Measurements from ENCODE around the gene LGI4.

Gene LGI4

GRCh38 chr19:35087393-35087792, 47.5 kb downstream of the LGI4 start:
- no peak for TF ChIP-seq CTCF (conservative IDR thresholded peaks at IDR 0.05; ENCODE audit: low read length)
- no peak for DNase-seq (ENCODE audit: low read depth)
- no peak overlapping the region for H3K4me3 ChIP-seq (ENCODE audit: low read length)

GRCh38 chr19:35086455-35086854, 48.4 kb downstream of the LGI4 start:
- no peak for DNase-seq (ENCODE audit: low read depth)
- TF ChIP-seq CTCF (conservative IDR thresholded peaks at IDR 0.05; ENCODE audit: low read length) = no peak
- H3K4me3 ChIP-seq (ENCODE audit: low read length) = no peak overlapping the region

GRCh38 chr19:35085947-35086346, 48.9 kb downstream of the LGI4 start:
- no peak for DNase-seq (ENCODE audit: low read depth)
- no peak for TF ChIP-seq CTCF (conservative IDR thresholded peaks at IDR 0.05; ENCODE audit: low read length)
- H3K4me3 ChIP-seq (ENCODE audit: low read length) = no peak overlapping the region

GRCh38 chr19:35084509-35084762, 50.4 kb downstream of the LGI4 start:
- H3K4me3 ChIP-seq (ENCODE audit: low read length) = no peak overlapping the region
- no peak for DNase-seq (ENCODE audit: low read depth)
- no peak for TF ChIP-seq CTCF (conservative IDR thresholded peaks at IDR 0.05; ENCODE audit: low read length)

- DNase-seq (ENCODE audit: low read depth) = no peak
- no peak for TF ChIP-seq CTCF (conservative IDR thresholded peaks at IDR 0.05; ENCODE audit: low read length)
- no peak overlapping the region for H3K4me3 ChIP-seq (ENCODE audit: low read length)
These were observed 51.0 kb downstream of the LGI4 start for GRCh38 chr19:35083691-35084508.

- H3K4me3 ChIP-seq (ENCODE audit: low read length) = no peak overlapping the region
- no peak for TF ChIP-seq CTCF (conservative IDR thresholded peaks at IDR 0.05; ENCODE audit: low read length)
- no peak for DNase-seq (ENCODE audit: low read depth)
These were observed 53.7 kb downstream of the LGI4 start for GRCh38 chr19:35081201-35081600.

- no peak for TF ChIP-seq CTCF (conservative IDR thresholded peaks at IDR 0.05; ENCODE audit: low read length)
- no peak overlapping the region for H3K4me3 ChIP-seq (ENCODE audit: low read length)
- DNase-seq (ENCODE audit: low read depth) = no peak
These were observed 54.2 kb downstream of the LGI4 start for GRCh38 chr19:35080613-35081170.
